Retina (tissue), 1 donor: ENCODE results near the gene ITM2B.
A peak's percentile ranks its signal among the peaks of the same experiment; 100 is the strongest.

Experiments
- DNase-seq: peaks from one replicate; pipeline ENCODE4 v3.0.0-alpha.2; 2016

The ITM2B gene

GRCh38 chr13:48264058-48264457 lies 31.1 kb downstream of the ITM2B start:
- no peak for DNase-seq

- DNase-seq: no peak
Measured at GRCh38 chr13:48265217-48265815, 32.3 kb downstream of the ITM2B start.

- no peak for DNase-seq
Measured at GRCh38 chr13:48266150-48266549, 33.1 kb downstream of the ITM2B start.

GRCh38 chr13:48266701-48267639 lies 34.0 kb downstream of the ITM2B start:
- DNase-seq: no peak

- no peak for DNase-seq
Measured at GRCh38 chr13:48268019-48268418, 35.0 kb downstream of the ITM2B start.

GRCh38 chr13:48273346-48273745 lies 40.3 kb downstream of the ITM2B start:
- DNase-seq: no peak

GRCh38 chr13:48275507-48275906 lies 42.5 kb downstream of the ITM2B start:
- DNase-seq: no peak

- DNase-seq: no peak
Measured at GRCh38 chr13:48278806-48279205, 45.8 kb downstream of the ITM2B start.

GRCh38 chr13:48281556-48281955 lies 48.5 kb downstream of the ITM2B start:
- DNase-seq: no peak

- DNase-seq: no peak
Measured at GRCh38 chr13:48291730-48292129, 58.7 kb downstream of the ITM2B start.

GRCh38 chr13:48292650-48293049 lies 59.6 kb downstream of the ITM2B start:
- no peak for DNase-seq

GRCh38 chr13:48294653-48295052 lies 61.6 kb downstream of the ITM2B start:
- no peak for DNase-seq

- no peak for DNase-seq
Measured at GRCh38 chr13:48295271-48295670, 62.3 kb downstream of the ITM2B start.

- no peak for DNase-seq
Measured at GRCh38 chr13:48296528-48296927, 63.5 kb downstream of the ITM2B start.

GRCh38 chr13:48297131-48297786 lies 64.3 kb downstream of the ITM2B start:
- no peak for DNase-seq

GRCh38 chr13:48299591-48299990 lies 66.6 kb downstream of the ITM2B start:
- DNase-seq: no peak

- no peak for DNase-seq
Measured at GRCh38 chr13:48302871-48303358, 69.9 kb downstream of the ITM2B start.

GRCh38 chr13:48303359-48304142 lies 70.5 kb downstream of the ITM2B start, which contains the start of gene RB1:
Gene RB1, plus strand, starts transcription at chr13:48303751. Its CDS starts 162 bp downstream, at chr13:48303913.
- peak; percentile 97 for DNase-seq

- peak; percentile 66 for DNase-seq
Measured at GRCh38 chr13:48304143-48304876, 71.3 kb downstream of the ITM2B start.

- DNase-seq: no peak
Measured at GRCh38 chr13:48311223-48311622, 78.2 kb downstream of the ITM2B start.

- DNase-seq: peak; percentile 21
Measured at GRCh38 chr13:48315969-48316650, 83.1 kb downstream of the ITM2B start.
